Osteocyte (in vitro differentiated cells): Measurements from ENCODE around the gene CCM2. TPM values are rescaled to one million over a fixed set of nuclear protein-coding genes. Genes with fewer than 3 reads are reported as not detected.

Experiments
- DNase-seq: peaks from one replicate; pipeline ENCODE4 v3.0.0; 2021; ENCODE audit warnings: mixed read lengths; ENCODE audit not compliant: unreplicated experiment; ENCODE audit errors: extremely low spot score
- H3K27ac Mint-ChIP-seq: one replicate; pipeline ENCODE4 v1.8.0; 2021; ENCODE audit warnings: mild to moderate bottlenecking, mixed read lengths; ENCODE audit not compliant: unreplicated experiment
- H3K27me3 Mint-ChIP-seq: one replicate; pipeline ENCODE4 v1.8.0; 2021; ENCODE audit warnings: mixed read lengths; ENCODE audit not compliant: unreplicated experiment
- H3K36me3 Mint-ChIP-seq: one replicate; pipeline ENCODE4 v1.8.0; 2021; ENCODE audit warnings: mixed read lengths; ENCODE audit not compliant: unreplicated experiment
- H3K4me1 Mint-ChIP-seq: one replicate; pipeline ENCODE4 v1.8.0; 2021; ENCODE audit warnings: mixed read lengths; ENCODE audit not compliant: unreplicated experiment
- H3K4me3 Mint-ChIP-seq: one replicate; pipeline ENCODE4 v1.8.0; 2021; ENCODE audit warnings: mild to moderate bottlenecking, moderate library complexity, mixed read lengths; ENCODE audit not compliant: unreplicated experiment
- H3K9me3 Mint-ChIP-seq: one replicate; pipeline ENCODE4 v1.8.0; 2021; ENCODE audit warnings: mixed read lengths; ENCODE audit not compliant: unreplicated experiment
- CTCF ChIP-seq: fragments of 200-600 bp; sonication (generic); IDR thresholded peaks from 2 replicates; pipeline ENCODE4 v1.5.0; 2021; ENCODE audit warnings: antibody characterized with exemption, mild to moderate bottlenecking, moderate library complexity
- total RNA-seq: library from RNA; stranded (reverse); gene quantifications from 2 replicates; pipeline ENCODE4 v1.2.1, GENCODE V29; 2021

CCM2 gene
- total RNA-seq, 1 donor from 2014 or later: 42.3 TPM

- H3K27ac Mint-ChIP-seq: no peak overlapping the region
- H3K36me3 Mint-ChIP-seq: no peaks in the 10 kb centered on the region
- H3K27me3 Mint-ChIP-seq: no peaks in the 10 kb centered on the region
- no peak for DNase-seq
- no peaks in the 10 kb centered on the region for H3K9me3 Mint-ChIP-seq
- peaks cover 34% of the 10 kb centered on the region for H3K4me1 Mint-ChIP-seq
- no peak overlapping the region for H3K4me3 Mint-ChIP-seq
- TF ChIP-seq CTCF: no peak
Observed at GRCh38 chr7:44976040-44976745, 23.8 kb upstream of the CCM2 start.

DNA sequence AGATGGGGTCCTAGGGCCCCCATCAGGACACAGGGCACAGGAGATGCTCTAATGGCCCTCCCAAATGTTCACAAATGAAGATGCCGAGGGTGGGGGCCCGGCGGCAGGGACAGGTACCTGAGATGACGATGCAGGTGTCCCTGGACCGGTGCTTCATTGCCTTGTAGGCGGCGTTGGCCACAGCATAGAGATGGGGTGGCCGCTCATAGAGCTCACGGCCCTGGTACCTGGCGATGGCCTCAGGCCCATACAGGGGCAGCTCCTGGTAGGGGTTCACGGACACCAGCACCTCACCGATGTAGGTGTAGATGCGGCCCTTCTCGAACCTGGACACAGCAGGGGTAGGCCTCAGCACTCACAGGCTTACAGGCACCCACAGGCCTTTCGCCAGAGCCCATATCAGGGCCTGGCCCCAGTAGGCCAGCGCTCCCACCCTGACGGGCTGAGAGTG, 23.2 kb upstream of the CCM2 start:
- Mint-ChIP-seq H3K4me1 (peaks cover 35% of the 10 kb centered on the region), H3K4me3 (no peak overlapping the region), H3K9me3 (no peaks in the 10 kb centered on the region), H3K27me3 (no peaks in the 10 kb centered on the region), H3K27ac (no peak overlapping the region), H3K36me3 (no peaks in the 10 kb centered on the region)
- no peak for TF ChIP-seq CTCF
- no peak for DNase-seq

DNA sequence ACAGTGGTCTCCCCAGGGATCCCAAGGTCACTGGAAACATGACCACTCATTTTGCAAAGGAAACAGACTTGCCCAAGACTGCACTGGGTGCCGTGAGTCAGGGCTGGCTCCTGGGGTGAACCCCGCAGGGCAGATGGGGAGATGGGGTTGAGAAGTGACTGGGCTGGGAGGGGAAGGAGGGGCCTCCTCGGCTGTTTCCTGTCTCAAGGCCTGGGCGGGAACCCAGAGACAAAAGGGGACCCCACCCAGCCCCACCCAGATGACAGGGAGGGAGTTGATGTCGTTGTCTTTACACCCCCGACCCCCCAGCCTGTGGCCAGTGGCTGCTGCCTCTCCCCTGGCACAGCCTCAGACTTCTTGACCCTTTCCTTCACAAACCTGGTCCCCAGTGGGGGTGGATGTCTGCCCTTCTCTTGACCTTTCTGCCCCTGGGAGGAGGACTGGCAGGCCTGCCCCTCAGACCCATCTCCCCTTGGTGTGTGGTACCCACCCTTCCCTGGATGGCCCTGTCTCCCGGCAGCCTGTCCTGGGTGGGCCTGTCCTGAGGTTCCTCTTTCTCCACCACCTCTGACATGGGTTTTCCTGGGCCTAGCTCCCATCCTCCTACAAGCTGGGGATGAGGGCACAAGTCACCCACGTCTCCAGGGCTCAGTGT, 22.6 kb upstream of the CCM2 start:
- Mint-ChIP-seq H3K9me3 (no peaks in the 10 kb centered on the region), H3K4me1 (peaks cover 35% of the 10 kb centered on the region), H3K4me3 (no peak overlapping the region), H3K36me3 (no peaks in the 10 kb centered on the region), H3K27ac (peak overlapping the region; percentile 75), H3K27me3 (no peaks in the 10 kb centered on the region)
- no peak for TF ChIP-seq CTCF
- no peak for DNase-seq

- peaks cover 4% of the 10 kb centered on the region for H3K36me3 Mint-ChIP-seq
- no peak overlapping the region for H3K4me3 Mint-ChIP-seq
- no peak for DNase-seq
- H3K4me1 Mint-ChIP-seq: peaks cover 35% of the 10 kb centered on the region
- H3K27me3 Mint-ChIP-seq: no peaks in the 10 kb centered on the region
- H3K9me3 Mint-ChIP-seq: no peaks in the 10 kb centered on the region
- TF ChIP-seq CTCF: no peak
- peak overlapping the region; percentile 75 for H3K27ac Mint-ChIP-seq
Observed at GRCh38 chr7:44977959-44978335, 22.1 kb upstream of the CCM2 start.
